HG03196 (cell line): ENCODE measurements around the gene ZNF425.
"Not testable (repeated sequence)": the region's sequence is repeated elsewhere in the genome, so short reads cannot be mapped to it uniquely, and the experiment has no call there.

ENCODE experiments used
- ATAC-seq: cut with Tn5 transposase; IDR thresholded peaks from one replicate; pipeline ENCODE4 v1.9.1; 2021; ENCODE audit not compliant: unreplicated experiment

ZNF425 gene

GRCh38 chr7:149136118-149136517 lies 10.0 kb upstream of the ZNF425 start:
- no peak for ATAC-seq

- ATAC-seq: no peak
Measured at GRCh38 chr7:149133028-149133710, 7.0 kb upstream of the ZNF425 start.

GRCh38 chr7:149130572-149131198 lies 4.6 kb upstream of the ZNF425 start:
- ATAC-seq: no peak

- peak; percentile 44 for ATAC-seq
Measured at GRCh38 chr7:149126662-149127266, 640 bp upstream of the ZNF425 start.

GRCh38 chr7:149125189-149125862 lies 798 bp downstream of the ZNF425 start:
- peak; percentile 3 for ATAC-seq

GRCh38 chr7:149109969-149110368 lies 16.2 kb downstream of the ZNF425 start:
- ATAC-seq: no peak

- no peak for ATAC-seq
Measured at GRCh38 chr7:149104749-149105148, 21.4 kb downstream of the ZNF425 start.

GRCh38 chr7:149104214-149104613 lies 21.9 kb downstream of the ZNF425 start:
- ATAC-seq: no peak

GRCh38 chr7:149103424-149103823 lies 22.7 kb downstream of the ZNF425 start:
- no peak for ATAC-seq

- ATAC-seq: no peak
Measured at GRCh38 chr7:149102666-149103065, 23.5 kb downstream of the ZNF425 start.

- ATAC-seq: no peak
Measured at GRCh38 chr7:149100821-149101220, 25.3 kb downstream of the ZNF425 start.

GRCh38 chr7:149099058-149099457 lies 27.1 kb downstream of the ZNF425 start:
- no peak for ATAC-seq

GRCh38 chr7:149097088-149097487 lies 29.0 kb downstream of the ZNF425 start:
- no peak for ATAC-seq

- ATAC-seq: no peak
Measured at GRCh38 chr7:149093228-149093627, 32.9 kb downstream of the ZNF425 start.

GRCh38 chr7:149092244-149092643 lies 33.9 kb downstream of the ZNF425 start:
- not testable (repeated sequence) for ATAC-seq

GRCh38 chr7:149090397-149091195 lies 35.5 kb downstream of the ZNF425 start, which contains the start of gene ZNF786:
Gene ZNF786, minus strand, starts transcription at chr7:149090718. Its CDS starts 78 bp downstream, at chr7:149090640.
- peak; percentile 89 for ATAC-seq

GRCh38 chr7:149087376-149087775 lies 38.7 kb downstream of the ZNF425 start:
- ATAC-seq: no peak

- ATAC-seq: no peak
Measured at GRCh38 chr7:149085866-149086265, 40.3 kb downstream of the ZNF425 start.

GRCh38 chr7:149084407-149084806 lies 41.7 kb downstream of the ZNF425 start:
- ATAC-seq: no peak

GRCh38 chr7:149081914-149082313 lies 44.2 kb downstream of the ZNF425 start:
- no peak for ATAC-seq

- no peak for ATAC-seq
Measured at GRCh38 chr7:149077594-149077993, 48.5 kb downstream of the ZNF425 start.
